ENCODE results near the gene DCAF15.
"Not testable (repeated sequence)": the region's sequence is repeated elsewhere in the genome, so short reads cannot be mapped to it uniquely, and the experiment has no call there.

The DCAF15 gene

GRCh38 chr19:13952154-13952930 lies at the start of gene DCAF15:
Gene DCAF15 (plus strand): TSS chr19:13952509. CDS start chr19:13952513, 4 bp downstream.
- DNase-seq = peak; percentile 100

- peak; percentile 12 for DNase-seq
These were observed 49.2 kb upstream of the DCAF15 start for GRCh38 chr19:13902993-13903555.

GRCh38 chr19:13905634-13906520 lies 46.4 kb upstream of the DCAF15 start, which contains the start of the genes BRME1 and CC2D1A:
Gene BRME1 (minus strand): TSS chr19:13906117. CDS start chr19:13904892, 1,225 bp downstream.
Gene CC2D1A (plus strand): TSS chr19:13906201. CDS start chr19:13906442, 241 bp downstream.
- peak; percentile 86 for DNase-seq

DNA sequence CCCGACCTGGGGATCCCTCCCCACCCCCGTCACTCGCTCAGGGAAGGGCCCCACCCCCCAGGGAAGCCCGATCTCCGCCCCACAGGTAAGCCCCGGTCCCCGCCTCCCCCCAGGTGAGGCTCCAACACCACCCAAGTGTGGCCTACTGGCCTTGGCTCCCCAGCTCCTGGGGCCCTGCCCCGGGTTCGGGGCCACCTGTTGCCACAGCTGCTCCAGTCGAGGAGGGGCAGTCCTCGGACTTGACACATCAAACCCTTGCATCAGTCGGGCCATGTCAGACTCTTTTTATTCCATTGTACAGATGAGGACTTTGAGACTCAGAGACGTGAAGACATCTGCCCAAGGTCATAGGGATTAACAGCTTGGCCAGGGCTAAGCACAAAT lies 45.8 kb upstream of the DCAF15 start:
- peak; percentile 9 for DNase-seq

DNA sequence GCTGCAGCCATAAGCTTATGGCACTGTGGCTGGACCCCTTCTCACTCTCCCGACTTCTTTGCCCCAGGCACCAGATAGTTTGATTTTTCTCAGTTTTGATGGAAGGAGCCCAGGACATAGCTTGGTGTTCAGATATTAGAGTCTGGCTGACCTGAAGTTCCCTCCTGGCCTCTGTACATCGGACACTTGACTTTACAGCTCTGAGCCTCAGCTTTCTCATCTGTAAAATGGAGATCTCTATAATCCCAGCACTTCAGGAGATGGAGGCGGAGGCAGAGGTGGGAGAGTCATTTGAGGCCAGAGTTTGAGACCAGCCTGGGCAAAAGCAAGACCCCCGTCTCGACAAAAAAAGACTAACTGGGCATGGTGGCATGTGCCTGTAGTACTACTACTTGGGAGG lies 45.4 kb upstream of the DCAF15 start:
- no peak for DNase-seq

- DNase-seq = no peak
These were observed 43.6 kb upstream of the DCAF15 start for GRCh38 chr19:13908674-13909073.

- DNase-seq = no peak
These were observed 42.9 kb upstream of the DCAF15 start for GRCh38 chr19:13909430-13909829.

DNA sequence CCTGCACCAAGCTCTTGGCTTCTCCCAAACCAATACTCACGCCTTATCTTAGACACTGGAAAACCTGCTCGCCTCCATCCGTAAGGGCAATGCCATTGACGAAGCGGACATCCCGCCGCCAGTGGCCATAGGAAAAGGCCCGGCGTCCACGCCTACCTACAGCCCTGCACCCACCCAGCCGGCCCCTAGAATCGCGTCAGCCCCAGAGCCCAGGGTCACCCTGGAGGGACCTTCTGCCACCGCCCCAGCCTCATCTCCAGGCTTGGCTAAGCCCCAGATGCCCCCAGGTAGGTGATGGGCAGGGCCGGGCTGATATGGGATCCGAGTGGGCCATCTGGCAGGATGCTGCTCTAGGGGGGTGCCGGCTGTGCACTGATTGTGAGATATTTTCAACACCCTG lies 39.0 kb upstream of the DCAF15 start:
- no peak for DNase-seq

GRCh38 chr19:13914777-13915176 lies 37.5 kb upstream of the DCAF15 start:
- DNase-seq = no peak

DNA sequence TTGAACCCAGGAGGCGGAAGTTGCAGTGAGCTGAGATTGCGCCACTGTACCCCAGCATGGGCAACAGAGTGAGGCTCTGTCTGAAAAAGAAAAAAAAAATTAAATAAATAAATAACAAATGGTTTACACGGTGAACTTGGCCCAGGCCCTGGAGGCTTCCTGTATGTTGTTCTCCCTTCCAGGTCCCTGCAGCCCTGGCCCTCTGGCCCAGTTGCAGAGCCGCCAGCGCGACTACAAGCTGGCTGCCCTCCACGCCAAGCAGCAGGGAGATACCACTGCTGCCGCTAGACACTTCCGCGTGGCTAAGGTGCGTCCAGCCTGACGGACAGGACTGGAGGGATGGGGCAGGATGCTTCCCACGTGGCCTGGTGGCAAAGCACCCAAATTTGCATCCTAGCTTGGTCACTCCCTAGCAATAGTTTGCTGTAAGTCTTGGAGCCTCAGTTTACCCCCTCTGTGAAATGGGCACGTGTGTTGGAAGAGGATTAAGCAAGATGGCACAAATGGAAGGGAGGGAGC lies 34.4 kb upstream of the DCAF15 start:
- DNase-seq = no peak

DNA sequence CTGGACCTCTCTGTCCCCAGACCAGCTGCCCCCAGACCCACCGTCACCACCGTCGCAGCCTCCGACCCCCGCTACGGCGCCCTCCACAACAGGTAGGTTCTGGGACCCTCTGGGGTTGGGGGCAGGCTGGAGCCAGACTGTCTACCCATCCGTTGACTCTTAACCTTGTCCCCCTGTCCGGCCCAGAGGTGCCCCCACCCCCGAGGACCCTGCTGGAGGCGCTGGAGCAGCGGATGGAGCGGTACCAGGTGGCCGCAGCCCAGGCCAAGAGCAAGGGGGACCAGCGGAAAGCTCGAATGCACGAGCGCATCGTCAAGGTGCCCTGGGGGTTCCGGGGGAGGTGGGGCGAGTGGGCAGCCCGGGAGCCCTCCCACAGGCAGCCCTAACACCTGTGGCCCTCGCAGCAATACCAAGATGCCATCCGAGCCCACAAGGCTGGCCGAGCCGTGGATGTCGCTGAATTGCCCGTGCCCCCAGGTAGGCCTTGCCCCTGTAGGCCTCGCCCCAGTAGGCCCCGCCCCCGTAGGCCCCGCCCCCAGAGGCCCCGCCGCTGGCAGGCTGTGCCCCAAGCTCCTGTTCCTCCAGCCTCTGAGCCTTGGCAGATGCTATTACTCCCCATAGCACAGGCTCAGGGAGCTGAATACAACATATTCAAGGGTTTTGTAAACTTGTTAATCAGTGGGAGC lies 33.4 kb upstream of the DCAF15 start:
- no peak for DNase-seq

- DNase-seq = no peak
These were observed 31.8 kb upstream of the DCAF15 start for GRCh38 chr19:13920524-13920923.

DNA sequence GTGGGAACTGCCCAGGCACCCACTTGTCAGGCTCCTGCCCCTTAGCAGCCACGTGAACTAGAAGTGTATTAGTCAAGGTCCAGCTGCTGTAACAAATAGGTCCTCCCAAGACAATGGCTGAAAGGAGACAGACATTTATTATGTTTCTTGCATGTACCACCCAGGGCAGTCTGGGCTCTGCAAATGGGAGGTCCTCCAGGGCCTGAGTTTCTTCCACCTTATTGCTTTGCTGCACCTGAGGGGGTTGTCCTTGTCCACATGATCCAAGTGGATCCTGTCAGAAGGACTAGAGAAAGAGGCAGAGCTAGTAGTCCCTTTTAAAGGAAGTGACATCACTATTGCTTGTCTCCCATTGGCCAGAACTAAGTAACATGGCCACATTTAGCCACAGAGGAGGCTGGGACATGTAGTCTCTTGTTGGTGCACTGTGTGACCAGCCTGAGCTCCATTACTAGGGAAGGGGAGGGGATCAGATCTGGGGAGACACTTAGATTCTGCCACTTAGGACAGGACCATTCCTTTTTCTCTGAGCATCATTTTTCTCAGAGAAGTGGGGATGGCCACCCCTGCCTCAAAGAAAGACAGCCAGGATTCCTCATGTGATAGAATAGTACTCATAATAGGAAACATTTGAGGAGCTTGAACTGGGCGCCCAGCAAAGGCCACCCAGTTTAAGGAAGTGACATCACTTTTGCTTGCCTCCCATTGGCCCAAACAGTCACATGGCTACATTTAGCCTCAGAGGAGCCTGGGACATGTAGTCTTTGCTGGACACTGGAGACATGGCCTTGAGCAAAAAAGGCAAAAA lies 31.2 kb upstream of the DCAF15 start:
- DNase-seq = peak; percentile 55

DNA sequence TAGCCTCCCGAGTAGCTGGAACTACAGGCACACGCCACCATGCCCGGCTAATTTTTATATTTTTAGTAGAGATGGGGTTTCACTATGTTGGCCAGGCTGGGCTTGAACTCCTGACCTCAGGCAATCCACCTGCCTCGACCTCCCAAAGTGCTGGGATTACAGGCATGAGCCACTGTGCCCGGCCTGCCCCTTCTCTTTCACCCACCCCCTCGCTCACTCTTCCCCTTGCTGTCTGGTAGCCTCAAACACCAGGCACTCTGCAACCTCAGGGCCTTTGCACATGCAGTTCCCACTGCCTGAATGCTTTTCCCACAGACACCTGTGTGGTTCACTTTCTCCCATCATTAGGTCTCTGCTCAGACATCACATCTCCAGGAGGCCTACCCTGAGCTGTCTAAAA lies 30.2 kb upstream of the DCAF15 start:
- not testable (repeated sequence) for DNase-seq

- DNase-seq = no peak
These were observed 28.9 kb upstream of the DCAF15 start for GRCh38 chr19:13923194-13923987.

DNA sequence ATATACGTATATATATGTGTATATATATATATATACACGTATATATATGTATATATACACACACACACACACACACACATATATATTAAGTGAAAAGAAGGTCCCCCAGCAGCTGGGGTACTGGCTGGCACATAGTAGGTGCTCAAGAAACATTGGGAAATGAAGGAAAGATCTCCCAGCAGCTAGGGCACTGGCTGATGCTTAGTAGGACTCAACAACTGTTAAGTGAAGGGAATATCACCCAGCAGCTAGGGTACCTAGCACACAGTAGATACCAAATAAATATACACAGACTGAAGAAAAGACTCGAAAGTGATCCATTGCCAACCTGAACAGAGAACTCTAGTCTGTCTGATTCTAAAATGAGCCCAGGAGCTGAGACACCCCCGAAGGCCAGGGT lies 26.3 kb upstream of the DCAF15 start:
- DNase-seq = no peak

- no peak for DNase-seq
These were observed 25.6 kb upstream of the DCAF15 start for GRCh38 chr19:13926715-13927114.

DNA sequence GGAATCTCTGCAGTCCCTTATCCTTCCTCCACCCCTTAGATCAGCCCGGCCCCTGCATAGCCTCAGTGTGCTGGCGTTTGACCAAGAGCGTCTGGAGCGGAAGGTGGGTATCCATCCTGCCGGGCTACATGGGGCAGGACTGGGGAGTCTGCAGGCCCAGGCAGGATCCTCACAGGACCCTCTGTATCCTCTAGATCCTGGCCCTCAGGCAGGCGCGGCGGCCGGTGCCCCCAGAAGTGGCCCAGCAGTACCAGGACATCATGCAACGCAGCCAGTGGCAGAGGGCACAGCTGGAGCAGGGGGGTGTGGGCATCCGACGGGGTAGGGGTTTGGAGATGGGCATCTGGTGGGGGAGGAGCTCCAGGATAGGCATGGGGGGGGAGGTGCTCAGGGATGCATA lies 23.0 kb upstream of the DCAF15 start:
- DNase-seq = no peak

GRCh38 chr19:13929956-13930355 lies 22.4 kb upstream of the DCAF15 start:
- DNase-seq = no peak

GRCh38 chr19:13930402-13930801 lies 21.9 kb upstream of the DCAF15 start:
- no peak for DNase-seq

Measured in EL (cell line).